ENCODE results near the gene RPL21. TPM values are rescaled to one million over a fixed set of nuclear protein-coding genes. Genes with fewer than 3 reads are reported as not detected.

RPL21 gene
- polyA plus RNA-seq, 3 donors = 1,311 to 1,781 (median 1,417) TPM

DNA sequence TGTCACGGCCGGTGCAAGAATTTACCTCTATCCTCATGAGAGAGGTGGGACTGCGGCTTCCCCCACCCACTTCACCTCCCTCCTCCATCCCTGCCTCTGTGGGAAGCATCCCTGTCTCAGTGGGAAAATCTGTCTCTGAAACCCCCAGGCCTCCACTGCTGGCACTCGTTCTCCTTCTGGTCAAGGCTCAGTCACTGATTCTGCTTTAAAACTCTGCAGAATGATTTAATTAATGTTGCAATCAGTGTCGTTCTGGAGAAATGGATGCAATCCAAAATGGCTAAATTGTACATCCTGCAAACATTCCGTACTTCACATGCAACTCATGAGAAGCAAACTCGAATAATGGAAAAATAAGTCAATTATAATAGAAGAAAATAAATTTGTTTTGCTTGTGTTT lies 24.8 kb downstream of the RPL21 start:
- Mint-ChIP-seq H3K36me3 (peaks cover 0 to 2% of the 10 kb centered on the region in 2 donors), H3K4me3 (no peak overlapping the region), H3K4me1 (peaks cover 7% of the 10 kb centered on the region), H3K27ac (no peak overlapping the region), H3K27me3 (ENCODE audit: low read depth in 3 of 3) (peaks cover 9 to 25% (median 17%) of the 10 kb centered on the region in 3 donors), H3K9me3 (peaks cover 0 to 3% (median 0%) of the 10 kb centered on the region in 7 donors)
- no peak overlapping the region for H3K4me3 ChIP-seq (replicated peaks in 1 of 3; ENCODE audit: low read depth in 2 of 3, low read length in 3 of 3)
- peaks cover 2 to 25% of the 10 kb centered on the region in 2 donors for H3K27me3 ChIP-seq (ENCODE audit: control insufficient read depth in 2 of 2, insufficient read depth in 2 of 2, low read length in 2 of 2)
- no peaks in the 10 kb centered on the region for H4K20me1 ChIP-seq (ENCODE audit: insufficient read depth, low read length)
- TF ChIP-seq, protein P1, sequence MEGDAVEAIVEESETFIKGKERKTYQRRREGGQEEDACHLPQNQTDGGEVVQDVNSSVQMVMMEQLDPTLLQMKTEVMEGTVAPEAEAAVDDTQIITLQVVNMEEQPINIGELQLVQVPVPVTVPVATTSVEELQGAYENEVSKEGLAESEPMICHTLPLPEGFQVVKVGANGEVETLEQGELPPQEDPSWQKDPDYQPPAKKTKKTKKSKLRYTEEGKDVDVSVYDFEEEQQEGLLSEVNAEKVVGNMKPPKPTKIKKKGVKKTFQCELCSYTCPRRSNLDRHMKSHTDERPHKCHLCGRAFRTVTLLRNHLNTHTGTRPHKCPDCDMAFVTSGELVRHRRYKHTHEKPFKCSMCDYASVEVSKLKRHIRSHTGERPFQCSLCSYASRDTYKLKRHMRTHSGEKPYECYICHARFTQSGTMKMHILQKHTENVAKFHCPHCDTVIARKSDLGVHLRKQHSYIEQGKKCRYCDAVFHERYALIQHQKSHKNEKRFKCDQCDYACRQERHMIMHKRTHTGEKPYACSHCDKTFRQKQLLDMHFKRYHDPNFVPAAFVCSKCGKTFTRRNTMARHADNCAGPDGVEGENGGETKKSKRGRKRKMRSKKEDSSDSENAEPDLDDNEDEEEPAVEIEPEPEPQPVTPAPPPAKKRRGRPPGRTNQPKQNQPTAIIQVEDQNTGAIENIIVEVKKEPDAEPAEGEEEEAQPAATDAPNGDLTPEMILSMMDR (IDR thresholded peaks at IDR 0.05) = no peak
- H3K9ac ChIP-seq (ENCODE audit: insufficient read depth, low read length, poor library complexity, severe bottlenecking) = no peak overlapping the region
- WGBS (ENCODE audit: insufficient coverage) = 100% methylated on average over 3 of the region's 7 CpGs
- no peaks in the 10 kb centered on the region for H3K36me3 ChIP-seq (replicated peaks in 1 of 2; ENCODE audit: control insufficient read depth in 1 of 2, insufficient read depth in 2 of 2, low read length in 2 of 2)
- H3K4me1 ChIP-seq (ENCODE audit: control insufficient read depth in 1 of 2, insufficient read depth in 2 of 2, low read length in 2 of 2) = peaks cover 5 to 7% of the 10 kb centered on the region in 2 donors
- H3K4me2 ChIP-seq (replicated peaks; ENCODE audit: extremely low read depth, low read length, poor library complexity, severe bottlenecking) = no peak overlapping the region
- no peak overlapping the region for H2AFZ ChIP-seq (ENCODE audit: insufficient read depth, low read depth, low read length, poor library complexity, severe bottlenecking)
- no peaks in the 10 kb centered on the region for H3K79me2 ChIP-seq (ENCODE audit: insufficient read depth, low read length)
- no peak for DNase-seq
- no peak overlapping the region for H3K27ac ChIP-seq (ENCODE audit: low read depth in 1 of 2, low read length in 2 of 2)
- intact Hi-C loops (cut with micrococcal nuclease) = no loop called here
- H3K9me3 ChIP-seq (replicated peaks in 1 of 2; ENCODE audit: control insufficient read depth in 1 of 2, insufficient read depth in 1 of 2, low read length in 2 of 2) = no peaks in the 10 kb centered on the region

DNA sequence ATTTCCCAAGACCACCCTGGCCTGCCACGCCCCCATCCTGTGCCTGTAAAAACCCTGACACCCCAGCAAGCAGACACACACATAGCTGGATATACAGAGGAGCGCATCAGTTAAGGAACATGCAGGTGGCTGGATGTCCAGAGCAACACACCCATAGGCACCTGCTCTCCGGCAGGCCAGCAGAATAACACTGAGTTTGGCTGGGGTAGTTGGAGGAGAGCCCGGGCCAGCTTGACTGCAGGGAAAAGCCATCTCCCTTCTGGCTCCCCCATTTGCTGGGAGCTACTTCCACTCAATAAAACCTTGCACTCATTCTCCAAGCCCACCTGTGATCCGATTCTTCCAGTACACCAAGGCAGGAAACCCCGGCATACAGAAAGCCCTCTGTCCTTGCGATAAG lies 28.1 kb downstream of the RPL21 start:
- Histone ChIP-seq H4K20me1 (ENCODE audit: insufficient read depth, low read length) (no peaks in the 10 kb centered on the region), H3K9me3 (replicated peaks in 1 of 2; ENCODE audit: control insufficient read depth in 1 of 2, insufficient read depth in 1 of 2, low read length in 2 of 2) (no peaks in the 10 kb centered on the region), H3K4me2 (replicated peaks; ENCODE audit: extremely low read depth, low read length, poor library complexity, severe bottlenecking) (no peak overlapping the region), H2AFZ (ENCODE audit: insufficient read depth, low read depth, low read length, poor library complexity, severe bottlenecking) (no peak overlapping the region), H3K27ac (ENCODE audit: low read depth in 1 of 2, low read length in 2 of 2) (no peak overlapping the region), H3K36me3 (replicated peaks in 1 of 2; ENCODE audit: control insufficient read depth in 1 of 2, insufficient read depth in 2 of 2, low read length in 2 of 2) (no peaks in the 10 kb centered on the region), H3K9ac (ENCODE audit: insufficient read depth, low read length, poor library complexity, severe bottlenecking) (no peak overlapping the region), H3K79me2 (ENCODE audit: insufficient read depth, low read length) (no peaks in the 10 kb centered on the region), H3K4me3 (replicated peaks in 1 of 3; ENCODE audit: low read depth in 2 of 3, low read length in 3 of 3) (no peak overlapping the region), H3K27me3 (ENCODE audit: control insufficient read depth in 2 of 2, insufficient read depth in 2 of 2, low read length in 2 of 2) (peaks cover 0 to 2% of the 10 kb centered on the region in 2 donors), H3K4me1 (ENCODE audit: control insufficient read depth in 1 of 2, insufficient read depth in 2 of 2, low read length in 2 of 2) (no peaks in the 10 kb centered on the region)
- intact Hi-C loops (cut with micrococcal nuclease) = no loop called here
- Mint-ChIP-seq H3K36me3 (no peaks in the 10 kb centered on the region), H3K27me3 (ENCODE audit: low read depth in 3 of 3) (peaks cover 1 to 7% (median 7%) of the 10 kb centered on the region in 3 donors), H3K4me3 (no peak overlapping the region), H3K27ac (peak overlapping the region in 1 of 7 donors; percentile 50), H3K9me3 (peaks cover 0 to 3% (median 0%) of the 10 kb centered on the region in 7 donors), H3K4me1 (no peaks in the 10 kb centered on the region)
- TF ChIP-seq, protein P1 (IDR thresholded peaks at IDR 0.05) = no peak
- no peak for DNase-seq
- WGBS (ENCODE audit: insufficient coverage) = 90% methylated on average over 3 of the region's 7 CpGs
